CD4-positive, alpha-beta T cell (primary cell): Measurements from ENCODE around the gene CCDC160. TPM values are rescaled to one million over a fixed set of nuclear protein-coding genes. Genes with fewer than 3 reads are reported as not detected.

Experiments
- ATAC-seq: fragments of 200-7000 bp; cut with Tn5 transposase; one replicate; pipeline ENCODE4 v1.10.0; 2022; ENCODE audit warnings: mild to moderate bottlenecking; ENCODE audit not compliant: poor library complexity
- CTCF ChIA-PET: fragments of 350-600 bp; sonication (Branson Sonifier 250); formaldehyde crosslinking; loops from one replicate; lab custom pipeline; 2021; ENCODE audit warnings: antibody characterized with exemption, inconsistent platforms; lab: Charles Lee
- POLR2A ChIA-PET: fragments of 350-600 bp; sonication (Branson Sonifier 250); formaldehyde crosslinking; loops from one replicate; lab custom pipeline; 2021; ENCODE audit warnings: antibody characterized with exemption, inconsistent platforms; lab: Charles Lee
- DNase-seq, 14 experiments: peaks; one replicate each; pipeline ENCODE4 v3.0.0-alpha.2; 2013 to 2020; ENCODE audit warnings: mixed read lengths in 2 of 14
- H3K27ac ChIP-seq, 2 donors: one replicate each; pipeline versions ENCODE4 v1.5.1 to v1.7.0; 2013; ENCODE audit warnings: low read length in 2 of 2, low read depth in 1 of 2, mild to moderate bottlenecking in 1 of 2
- H3K27me3 ChIP-seq, 2 experiments: 1 replicate in 1 of 2; 2 replicates in 1 of 2; pipeline versions ENCODE4 v1.6.1 to v1.7.0; 2013; ENCODE audit warnings: low read length in 2 of 2, control low read depth in 1 of 2, mild to moderate bottlenecking in 1 of 2, moderate library complexity in 1 of 2; ENCODE audit not compliant: insufficient read depth in 2 of 2, control insufficient read depth in 1 of 2
- H3K36me3 ChIP-seq: one replicate; pipeline ENCODE4 v1.6.1; 2013; ENCODE audit warnings: low read length, control low read depth; ENCODE audit not compliant: insufficient read depth
- H3K4me1 ChIP-seq: one replicate; pipeline ENCODE4 v1.6.1; 2013; ENCODE audit warnings: low read length, control low read depth; ENCODE audit not compliant: insufficient read depth
- H3K4me3 ChIP-seq: one replicate; pipeline ENCODE4 v1.5.1; 2013; ENCODE audit warnings: mild to moderate bottlenecking, low read length, moderate library complexity
- H3K9me3 ChIP-seq, 2 experiments: 1 replicate in 1 of 2; 2 replicates in 1 of 2; pipeline versions ENCODE4 v1.6.1 to v1.7.0; 2013; ENCODE audit warnings: low read length in 2 of 2, mild to moderate bottlenecking in 2 of 2, control low read depth in 1 of 2, moderate library complexity in 1 of 2; ENCODE audit not compliant: control insufficient read depth in 1 of 2, insufficient read depth in 1 of 2
- H3K27ac Mint-ChIP-seq: one replicate; pipeline ENCODE4 v1.8.0; 2020; ENCODE audit warnings: mixed read lengths
- H3K27me3 Mint-ChIP-seq: one replicate; pipeline ENCODE4 v1.8.0; 2021; ENCODE audit warnings: mixed read lengths
- H3K36me3 Mint-ChIP-seq: one replicate; pipeline ENCODE4 v1.8.0; 2021; ENCODE audit warnings: low read depth, mixed read lengths
- H3K4me1 Mint-ChIP-seq: one replicate; pipeline ENCODE4 v1.8.0; 2021; ENCODE audit warnings: low read depth, mixed read lengths
- H3K4me3 Mint-ChIP-seq: one replicate; pipeline ENCODE4 v1.8.0; 2020; ENCODE audit warnings: mild to moderate bottlenecking, mixed read lengths
- H3K9me3 Mint-ChIP-seq: one replicate; pipeline ENCODE4 v1.8.0; 2020; ENCODE audit warnings: mixed read lengths
- CTCF ChIP-seq: fragments of 200-600 bp; IDR thresholded peaks from one replicate; pipeline ENCODE4 v1.8.0; 2022; ENCODE audit warnings: antibody characterized with exemption, mild to moderate bottlenecking
- intact Hi-C, 2 experiments: fragments of 100-400 bp; cut with DNase I in 1 of 2; cut with micrococcal nuclease in 1 of 2; formaldehyde crosslinking; loops; one replicate each; pipeline versions ENCODE4 v1.15.1 to v1.9.0; 2023 to 2025; cut with DNase I, micrococcal nuclease
- total RNA-seq, 174 experiments: library from RNA in 2 of 174; stranded (reverse) in 2 of 174; gene quantifications; one replicate each; pipeline ENCODE4 v1.2.3 and lab custom pipeline; 2021 to 2026

The CCDC160 gene
- total RNA-seq, 2 experiments from 2014 or later = not detected

GRCh38 chrX:134294548-134294947, 57.6 kb downstream of the CCDC160 start:
- TF ChIP-seq CTCF = no peak
- CTCF ChIA-PET = no interaction called here
- no peaks in the 10 kb centered on the region for H3K9me3 Mint-ChIP-seq
- no peaks in the 10 kb centered on the region for H3K36me3 Mint-ChIP-seq
- H3K4me3 Mint-ChIP-seq = no peak overlapping the region
- H3K36me3 ChIP-seq = no peaks in the 10 kb centered on the region
- no peak overlapping the region for H3K27ac ChIP-seq
- H3K4me3 ChIP-seq = no peak overlapping the region
- no peak for DNase-seq
- peaks cover 0 to 5% of the 10 kb centered on the region in 2 experiments for H3K27me3 ChIP-seq
- no peaks in the 10 kb centered on the region for H3K9me3 ChIP-seq
- peaks cover 14% of the 10 kb centered on the region for H3K27me3 Mint-ChIP-seq
- no peak overlapping the region for H3K27ac Mint-ChIP-seq
- no peaks in the 10 kb centered on the region for H3K4me1 Mint-ChIP-seq
- intact Hi-C loops = no loop called here
- ATAC-seq = no peak
- H3K4me1 ChIP-seq = no peaks in the 10 kb centered on the region
- POLR2A ChIA-PET = interaction anchor here (0.8 kb wide), 1 partner anchor 57 kb away, joined by 3 read pairs; no protein-coding TSS in a partner anchor

Other genes with a start within 250 kb of the CCDC160 start
- gene PHF6, start 136.1 kb downstream of the CCDC160 start, total RNA-seq = 1 to 10 TPM; 7.5 to 7.9 TPM
- gene HPRT1, start 223.0 kb downstream of the CCDC160 start, total RNA-seq = 10 to 100 TPM; 14.1 to 15.5 TPM